Renal cortex interstitium (tissue), 11 donors: ENCODE measurements around the gene ICE2. TPM values are rescaled to one million over a fixed set of nuclear protein-coding genes. Genes with fewer than 3 reads are reported as not detected.

Experiments used
- DNase-seq, 11 donors: peaks; one replicate each; pipeline ENCODE4 v3.0.0-alpha.2; 2013; ENCODE audit warnings: low read depth in 9 of 11, low spot score in 4 of 11; ENCODE audit errors: extremely low read depth in 1 of 11
- polyA plus RNA-seq, 3 donors: library from polyadenylated mRNA; unstranded; fragments of 120-200 nt; gene quantifications; one replicate each; pipeline ENCODE4 v1.2.1, GENCODE V29; 2013; ENCODE audit not compliant: insufficient read length in 3 of 3

ICE2 gene
- polyA plus RNA-seq, 3 donors: 74.0 to 90.4 (median 88.2) TPM

- peak in 3 of 11 donors; percentile 22 to 24 (median 22) for DNase-seq
Measured at GRCh38 chr15:60511351-60512031, 32.5 kb upstream of the ICE2 start.

- no peak for DNase-seq
Measured at GRCh38 chr15:60510006-60510405, 31.1 kb upstream of the ICE2 start.

DNA sequence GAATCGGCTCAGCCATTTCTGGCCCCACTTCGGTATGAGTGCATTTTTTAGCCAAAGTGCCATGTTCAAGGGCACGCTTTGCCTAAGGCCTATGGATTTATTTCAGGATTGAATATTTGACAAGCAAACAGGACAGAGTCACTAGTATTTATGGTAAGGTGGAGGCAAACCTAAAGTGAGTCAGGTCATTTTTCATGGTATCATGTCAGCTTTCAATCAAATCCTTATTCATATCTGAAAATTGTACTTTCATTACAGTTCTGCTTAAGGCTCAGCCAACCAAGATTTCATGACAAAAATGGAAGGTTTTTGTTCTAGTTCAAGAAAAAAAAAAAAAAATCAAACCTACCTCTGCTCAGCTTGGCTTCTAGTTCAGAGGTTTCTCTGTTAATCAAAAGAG lies 30.5 kb upstream of the ICE2 start:
- DNase-seq: no peak

DNA sequence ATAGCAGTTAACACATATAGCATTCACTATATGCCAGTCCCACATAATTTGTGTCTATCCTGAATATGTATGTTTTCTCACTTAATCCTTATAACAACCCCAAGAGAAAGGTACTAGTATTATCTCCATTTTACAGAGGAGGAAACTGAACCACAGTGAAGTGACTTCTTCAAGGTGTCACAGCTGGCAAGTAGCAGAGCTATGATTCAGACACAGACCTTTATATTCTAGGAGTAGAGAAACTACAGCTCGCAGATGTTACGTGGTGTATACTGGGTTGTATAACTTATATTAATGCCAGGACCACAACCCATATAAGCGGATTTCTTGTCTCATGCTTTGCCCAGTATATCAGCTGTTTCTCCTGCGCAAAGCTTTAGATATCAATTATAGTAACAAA lies 29.5 kb upstream of the ICE2 start:
- no peak for DNase-seq

DNA sequence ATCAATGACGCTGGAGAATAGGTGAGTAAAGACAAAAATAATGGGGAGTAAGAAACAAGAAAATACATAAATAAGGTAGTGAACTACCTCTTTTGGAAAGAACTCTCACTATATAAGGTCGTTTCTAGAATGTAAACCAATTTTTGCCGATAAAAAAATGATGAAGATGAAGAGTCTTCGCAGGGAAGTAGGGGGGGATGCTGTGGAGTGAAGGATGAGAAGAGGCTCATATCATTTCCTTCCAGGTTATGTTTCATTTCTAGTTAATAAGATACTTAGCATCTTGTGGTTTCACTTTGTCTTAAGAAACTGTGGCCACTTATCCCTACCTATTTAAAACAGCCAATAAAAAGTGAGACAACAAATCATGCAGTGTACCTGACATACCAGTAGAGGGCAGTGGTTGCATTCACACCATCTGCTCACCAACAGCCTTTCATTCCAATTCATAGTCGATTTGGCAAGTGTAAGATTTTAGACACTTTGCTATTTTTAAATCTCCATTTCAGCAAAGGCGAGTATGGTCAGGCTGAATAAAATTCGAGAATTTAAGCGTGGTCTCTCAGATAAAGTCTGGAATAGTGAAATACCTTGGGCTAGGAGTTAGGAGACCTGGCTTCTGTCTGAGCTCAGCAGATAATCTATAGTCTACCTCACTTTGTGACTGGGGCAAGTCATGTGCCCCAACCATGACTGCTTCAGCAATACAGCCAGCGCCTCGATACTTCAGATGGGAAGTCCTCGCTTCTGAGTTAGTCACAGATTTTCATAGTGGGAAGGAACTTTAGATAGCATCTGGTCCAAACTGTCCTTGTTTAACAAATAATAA lies 28.9 kb upstream of the ICE2 start:
- peak in 9 of 11 donors; percentile 21 to 55 (median 36) for DNase-seq

DNA sequence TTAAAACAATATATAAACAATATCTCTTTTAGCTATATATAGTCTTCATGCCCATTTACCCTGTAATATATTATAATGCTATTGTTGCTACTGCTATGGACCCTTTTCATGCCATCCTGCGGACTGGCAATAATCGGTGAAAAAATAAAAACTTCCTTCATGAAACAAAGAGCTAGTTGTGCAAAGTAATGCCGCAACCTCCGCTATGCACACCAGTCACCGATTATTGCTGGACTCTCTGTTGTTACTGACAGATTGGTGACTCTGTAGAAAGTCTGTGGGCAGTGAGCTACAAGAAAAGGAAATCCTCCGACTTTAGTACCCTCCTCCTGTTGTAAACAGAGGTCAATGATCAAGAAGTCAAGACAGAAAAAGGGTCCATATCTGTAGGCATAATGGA lies 17.9 kb upstream of the ICE2 start:
- no peak for DNase-seq

GRCh38 chr15:60494108-60494507 lies 15.2 kb upstream of the ICE2 start:
- DNase-seq: no peak

GRCh38 chr15:60493166-60493565 lies 14.2 kb upstream of the ICE2 start:
- no peak for DNase-seq

GRCh38 chr15:60486742-60487141 lies 7.8 kb upstream of the ICE2 start:
- no peak for DNase-seq

DNA sequence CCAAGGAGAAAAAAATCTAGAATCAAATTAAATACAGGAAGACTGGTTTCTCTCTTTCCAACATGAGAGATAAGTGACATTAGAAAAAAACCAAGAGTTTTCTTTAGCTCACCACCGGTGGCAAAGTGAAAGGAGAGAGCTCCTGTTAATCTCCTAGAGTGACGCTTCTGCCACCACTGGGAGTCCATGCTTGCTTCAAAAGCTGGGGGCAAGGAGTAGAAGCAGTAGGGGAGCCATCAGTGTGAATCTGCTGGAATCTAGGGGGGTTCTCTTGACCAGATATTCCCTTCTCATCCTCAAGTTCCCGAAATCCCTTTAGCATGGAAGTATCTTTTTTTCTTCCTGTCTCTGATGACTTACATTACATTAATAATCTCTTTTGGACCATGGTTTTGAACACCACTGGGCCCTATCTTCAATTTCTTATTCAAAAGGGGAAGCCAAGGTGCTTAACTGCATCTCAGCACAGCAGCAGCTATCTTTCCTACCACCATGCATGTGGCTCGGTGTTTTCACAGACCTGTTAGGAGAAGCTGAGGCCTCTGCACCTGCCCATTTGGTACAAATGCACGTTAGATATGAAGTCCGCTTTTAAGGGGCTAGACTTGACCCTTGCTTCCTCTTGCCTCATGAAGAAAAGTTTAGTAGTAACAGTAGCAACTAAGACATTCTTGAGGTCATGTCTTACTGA lies 6.6 kb upstream of the ICE2 start:
- DNase-seq: no peak

GRCh38 chr15:60483042-60483441 lies 4.1 kb upstream of the ICE2 start:
- DNase-seq: no peak

DNA sequence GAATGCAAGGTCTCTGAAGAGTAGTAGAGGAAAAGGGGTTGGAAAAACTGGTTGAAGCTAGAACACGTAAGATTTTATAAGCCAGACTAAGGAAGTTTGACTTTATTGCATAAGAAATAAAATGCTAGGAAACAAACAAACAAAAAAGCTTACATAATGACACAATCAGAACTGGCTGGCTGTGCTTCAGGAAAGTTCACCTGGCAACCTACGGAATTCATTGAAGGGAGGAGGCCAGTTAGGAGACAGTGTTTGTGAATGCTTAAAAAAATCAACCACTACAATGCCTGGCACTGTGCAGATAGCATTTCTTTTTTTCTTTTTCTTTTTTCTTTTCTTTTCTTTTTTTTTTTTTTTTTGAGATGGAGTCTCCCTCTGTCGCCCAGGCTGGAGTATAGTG lies 1.9 kb upstream of the ICE2 start:
- no peak for DNase-seq

DNA sequence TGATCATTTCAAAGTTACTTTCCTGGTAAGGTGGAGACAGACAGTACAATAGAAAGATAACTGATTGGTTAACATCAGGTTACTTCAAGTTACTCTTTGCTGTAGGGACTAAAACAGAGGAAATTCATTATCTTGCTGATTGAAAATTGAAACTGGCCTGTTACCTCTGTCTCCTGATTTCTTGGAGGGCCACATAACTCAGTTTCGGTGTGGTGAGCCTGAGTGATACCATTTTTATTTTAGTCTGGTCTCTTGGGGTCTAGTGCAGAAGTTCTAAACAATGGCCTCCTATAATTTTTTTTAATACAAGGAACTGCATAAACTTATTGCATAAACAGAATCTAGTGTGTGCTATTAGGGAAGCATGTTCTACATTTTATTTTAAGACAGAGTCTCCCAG lies 1.2 kb upstream of the ICE2 start:
- DNase-seq: no peak

DNA sequence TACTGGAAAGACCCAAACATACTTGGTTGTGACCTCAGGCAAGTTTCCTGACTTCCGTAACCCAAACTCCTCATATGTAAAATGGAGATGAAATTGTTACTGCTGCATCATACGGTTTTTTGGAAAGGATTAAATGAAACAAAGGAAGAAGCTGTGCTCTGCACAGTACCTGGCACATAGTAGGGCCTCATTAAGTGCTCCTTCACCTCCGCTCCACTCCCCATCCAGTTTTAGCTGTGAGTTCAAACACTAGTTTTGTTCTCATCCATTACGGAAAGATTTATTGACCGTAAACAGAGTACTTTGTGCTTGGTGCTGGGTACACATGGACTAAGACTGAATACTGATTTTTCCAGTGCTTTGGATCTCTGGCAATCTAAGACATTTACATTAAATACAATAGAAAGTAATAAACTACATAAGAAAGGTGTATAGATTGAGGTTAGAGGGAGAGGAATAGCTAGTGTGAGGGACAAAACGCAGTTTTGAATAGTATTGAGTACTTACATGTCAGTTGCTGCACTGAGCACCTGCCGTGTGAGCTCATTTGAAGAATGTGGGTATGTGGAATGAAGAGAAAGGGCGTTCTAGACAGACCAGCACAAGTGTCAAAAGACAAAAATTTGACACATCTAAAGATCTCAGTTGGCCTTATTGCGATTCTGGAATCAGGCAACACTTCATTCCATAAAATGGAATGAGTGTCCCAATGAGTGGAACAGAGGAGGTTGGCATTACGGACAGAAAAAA lies 594 bp upstream of the ICE2 start:
- DNase-seq: peak in 2 of 11 donors; percentile 7 to 17

DNA sequence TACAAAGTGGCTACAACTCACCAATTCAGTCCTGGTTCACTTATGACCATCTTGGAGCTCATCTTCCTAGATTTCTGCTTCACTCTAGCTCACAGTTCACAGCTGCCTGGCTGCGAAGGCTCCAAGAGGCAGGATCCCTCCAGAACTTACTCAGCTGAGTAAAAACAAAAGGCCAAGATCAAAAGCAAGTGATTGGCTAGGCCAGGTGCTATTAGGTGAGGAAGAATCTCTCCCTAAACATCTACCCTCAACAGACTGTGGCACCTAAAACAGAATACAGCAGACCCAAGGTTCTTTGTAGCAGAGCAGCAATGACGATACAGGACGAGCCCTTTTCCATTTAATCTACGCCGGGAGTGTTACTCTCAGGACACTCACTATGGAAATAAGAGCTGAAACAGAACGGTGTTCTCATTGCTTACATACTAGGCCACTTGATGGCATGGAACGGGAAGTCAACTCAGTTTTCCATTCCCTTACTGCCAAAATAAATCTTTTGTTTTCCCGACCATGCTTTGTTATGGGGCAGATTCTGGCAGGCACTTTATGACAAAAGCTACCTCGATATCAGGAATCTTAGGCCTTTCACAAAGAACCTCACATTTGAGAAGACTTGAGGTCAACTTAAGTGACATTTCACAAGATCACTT lies 901 bp downstream of the ICE2 start:
- peak in 5 of 11 donors; percentile 3 to 43 (median 11) for DNase-seq

- DNase-seq: no peak
Measured at GRCh38 chr15:60477164-60477563, 1.8 kb downstream of the ICE2 start.

- no peak for DNase-seq
Measured at GRCh38 chr15:60476713-60477112, 2.2 kb downstream of the ICE2 start.

- DNase-seq: no peak
Measured at GRCh38 chr15:60473135-60473534, 5.8 kb downstream of the ICE2 start.

- no peak for DNase-seq
Measured at GRCh38 chr15:60471314-60471713, 7.6 kb downstream of the ICE2 start.
